Measurements from ENCODE around the gene FUT9.

The FUT9 gene

GRCh38 chr6:96075826-96076225 is 60.1 kb downstream of the FUT9 start:
- in situ Hi-C loops (cut with MboI; ENCODE audit: low pct_unique_long_range_greater_than_20kb, low sequenced_read_pairs, unreplicated experiment), result no loop called here
- no peak for DNase-seq (ENCODE audit: low spot score)
- TF ChIP-seq, protein P1, sequence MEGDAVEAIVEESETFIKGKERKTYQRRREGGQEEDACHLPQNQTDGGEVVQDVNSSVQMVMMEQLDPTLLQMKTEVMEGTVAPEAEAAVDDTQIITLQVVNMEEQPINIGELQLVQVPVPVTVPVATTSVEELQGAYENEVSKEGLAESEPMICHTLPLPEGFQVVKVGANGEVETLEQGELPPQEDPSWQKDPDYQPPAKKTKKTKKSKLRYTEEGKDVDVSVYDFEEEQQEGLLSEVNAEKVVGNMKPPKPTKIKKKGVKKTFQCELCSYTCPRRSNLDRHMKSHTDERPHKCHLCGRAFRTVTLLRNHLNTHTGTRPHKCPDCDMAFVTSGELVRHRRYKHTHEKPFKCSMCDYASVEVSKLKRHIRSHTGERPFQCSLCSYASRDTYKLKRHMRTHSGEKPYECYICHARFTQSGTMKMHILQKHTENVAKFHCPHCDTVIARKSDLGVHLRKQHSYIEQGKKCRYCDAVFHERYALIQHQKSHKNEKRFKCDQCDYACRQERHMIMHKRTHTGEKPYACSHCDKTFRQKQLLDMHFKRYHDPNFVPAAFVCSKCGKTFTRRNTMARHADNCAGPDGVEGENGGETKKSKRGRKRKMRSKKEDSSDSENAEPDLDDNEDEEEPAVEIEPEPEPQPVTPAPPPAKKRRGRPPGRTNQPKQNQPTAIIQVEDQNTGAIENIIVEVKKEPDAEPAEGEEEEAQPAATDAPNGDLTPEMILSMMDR (IDR thresholded peaks at IDR 0.05; ENCODE audit: extremely low read depth, insufficient read depth, missing control alignments), result no peak

DNA sequence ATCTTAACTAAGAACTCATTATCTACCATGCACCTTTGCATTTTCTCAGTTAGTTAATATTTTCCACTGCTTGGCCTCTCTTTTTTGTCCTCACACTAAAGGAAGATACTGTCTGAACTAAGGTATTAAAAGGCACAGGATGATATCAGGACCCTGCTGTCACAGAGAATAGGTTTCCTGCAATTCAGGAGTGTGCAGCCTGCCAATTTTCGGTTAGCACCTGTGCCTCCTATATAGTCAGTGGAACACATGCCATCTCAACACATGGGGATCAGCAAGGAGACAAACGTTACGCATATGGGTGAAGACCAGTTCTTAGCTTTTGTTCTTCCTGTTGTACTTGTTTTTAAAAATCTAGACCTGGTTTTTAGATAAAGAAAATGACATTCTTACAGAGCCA is 71.0 kb downstream of the FUT9 start:
- in situ Hi-C loops (cut with MboI; ENCODE audit: low pct_unique_long_range_greater_than_20kb, low sequenced_read_pairs, unreplicated experiment), result no loop called here
- TF ChIP-seq, protein P1 (IDR thresholded peaks at IDR 0.05; ENCODE audit: extremely low read depth, insufficient read depth, missing control alignments), result no peak
- DNase-seq (ENCODE audit: low spot score), result no peak

GRCh38 chr6:96089173-96089572 is 73.4 kb downstream of the FUT9 start:
- DNase-seq (ENCODE audit: low spot score), result no peak
- TF ChIP-seq, protein P1 (IDR thresholded peaks at IDR 0.05; ENCODE audit: extremely low read depth, insufficient read depth, missing control alignments), result peak; percentile 33
- in situ Hi-C loops (cut with MboI; ENCODE audit: low pct_unique_long_range_greater_than_20kb, low sequenced_read_pairs, unreplicated experiment), result no loop called here

GRCh38 chr6:96094077-96094476 is 78.3 kb downstream of the FUT9 start:
- TF ChIP-seq, protein P1 (IDR thresholded peaks at IDR 0.05; ENCODE audit: extremely low read depth, insufficient read depth, missing control alignments), result no peak
- in situ Hi-C loops (cut with MboI; ENCODE audit: low pct_unique_long_range_greater_than_20kb, low sequenced_read_pairs, unreplicated experiment), result no loop called here
- DNase-seq (ENCODE audit: low spot score), result no peak

DNA sequence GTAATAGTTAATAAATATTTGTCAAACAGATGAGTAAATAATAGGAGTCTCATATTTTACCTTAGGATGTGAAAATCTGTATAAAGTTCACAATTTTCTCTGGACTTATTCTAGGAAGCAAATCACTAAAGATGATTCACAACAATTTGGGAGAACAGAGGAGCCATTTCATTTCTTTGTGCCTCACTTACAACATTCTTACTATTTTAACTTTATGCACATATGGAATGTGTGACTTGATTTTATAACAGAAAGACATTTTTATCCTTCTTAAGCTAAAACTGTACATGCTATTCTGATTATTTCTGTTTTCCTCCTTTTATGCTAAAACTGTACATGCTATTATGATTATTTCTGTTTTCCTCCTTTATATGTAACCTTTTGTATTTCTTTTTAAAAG is 83.3 kb downstream of the FUT9 start:
- TF ChIP-seq, protein P1 (IDR thresholded peaks at IDR 0.05; ENCODE audit: extremely low read depth, insufficient read depth, missing control alignments), result no peak
- no peak for DNase-seq (ENCODE audit: low spot score)
- in situ Hi-C loops (cut with MboI; ENCODE audit: low pct_unique_long_range_greater_than_20kb, low sequenced_read_pairs, unreplicated experiment), result no loop called here

GRCh38 chr6:96101564-96101963 is 85.8 kb downstream of the FUT9 start:
- in situ Hi-C loops (cut with MboI; ENCODE audit: low pct_unique_long_range_greater_than_20kb, low sequenced_read_pairs, unreplicated experiment), result no loop called here
- no peak for DNase-seq (ENCODE audit: low spot score)
- TF ChIP-seq, protein P1 (IDR thresholded peaks at IDR 0.05; ENCODE audit: extremely low read depth, insufficient read depth, missing control alignments), result no peak

GRCh38 chr6:96104910-96105309 is 89.1 kb downstream of the FUT9 start:
- TF ChIP-seq, protein P1 (IDR thresholded peaks at IDR 0.05; ENCODE audit: extremely low read depth, insufficient read depth, missing control alignments), result no peak
- in situ Hi-C loops (cut with MboI; ENCODE audit: low pct_unique_long_range_greater_than_20kb, low sequenced_read_pairs, unreplicated experiment), result no loop called here
- DNase-seq (ENCODE audit: low spot score), result no peak

All from GM13977 (cell line).